Hepatocyte (in vitro differentiated cells): Measurements from ENCODE around the gene OR2S2.

Experiments used
- EZH2 ChIP-seq: fragments of 200-600 bp; sonication (generic); IDR thresholded peaks from 2 replicates; pipeline ENCODE4 v1.6.1; 2016; ENCODE audit warnings: antibody characterized with exemption, mild to moderate bottlenecking, borderline replicate concordance
- TF ChIP-seq, protein P1 (sequence below): fragments of 200-600 bp; sonication (generic); IDR thresholded peaks from 2 replicates; pipeline ENCODE4 v1.5.1; 2016; ENCODE audit warnings: antibody characterized with exemption, mild to moderate bottlenecking; ENCODE audit not compliant: poor library complexity

DNA sequence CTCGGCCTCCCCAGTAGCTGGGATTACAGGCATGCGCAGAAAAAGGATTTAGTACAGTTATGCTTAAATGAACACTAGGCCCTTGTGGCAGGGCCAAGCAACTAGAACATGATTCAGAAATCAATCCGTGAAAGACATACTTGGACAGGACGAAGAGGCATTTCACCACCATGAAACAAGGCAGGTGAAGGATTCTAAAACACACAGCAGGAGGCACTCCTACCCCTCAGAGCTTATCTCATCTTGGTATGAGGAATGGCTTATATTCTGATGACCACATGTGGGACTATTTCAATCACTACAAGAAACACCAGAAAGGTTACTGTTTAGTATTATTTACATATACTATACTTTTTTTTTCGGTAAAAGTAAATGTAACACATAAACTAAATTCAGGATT lies 15.7 kb downstream of the OR2S2 start:
- no peak for TF ChIP-seq EZH2
- TF ChIP-seq, protein P1, sequence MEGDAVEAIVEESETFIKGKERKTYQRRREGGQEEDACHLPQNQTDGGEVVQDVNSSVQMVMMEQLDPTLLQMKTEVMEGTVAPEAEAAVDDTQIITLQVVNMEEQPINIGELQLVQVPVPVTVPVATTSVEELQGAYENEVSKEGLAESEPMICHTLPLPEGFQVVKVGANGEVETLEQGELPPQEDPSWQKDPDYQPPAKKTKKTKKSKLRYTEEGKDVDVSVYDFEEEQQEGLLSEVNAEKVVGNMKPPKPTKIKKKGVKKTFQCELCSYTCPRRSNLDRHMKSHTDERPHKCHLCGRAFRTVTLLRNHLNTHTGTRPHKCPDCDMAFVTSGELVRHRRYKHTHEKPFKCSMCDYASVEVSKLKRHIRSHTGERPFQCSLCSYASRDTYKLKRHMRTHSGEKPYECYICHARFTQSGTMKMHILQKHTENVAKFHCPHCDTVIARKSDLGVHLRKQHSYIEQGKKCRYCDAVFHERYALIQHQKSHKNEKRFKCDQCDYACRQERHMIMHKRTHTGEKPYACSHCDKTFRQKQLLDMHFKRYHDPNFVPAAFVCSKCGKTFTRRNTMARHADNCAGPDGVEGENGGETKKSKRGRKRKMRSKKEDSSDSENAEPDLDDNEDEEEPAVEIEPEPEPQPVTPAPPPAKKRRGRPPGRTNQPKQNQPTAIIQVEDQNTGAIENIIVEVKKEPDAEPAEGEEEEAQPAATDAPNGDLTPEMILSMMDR = no peak
